GM21423 (cell line): ENCODE results near the gene KRTAP12-3.
"Not testable (repeated sequence)": the region's sequence is repeated elsewhere in the genome, so short reads cannot be mapped to it uniquely, and the experiment has no call there.

Experiments
- ATAC-seq: cut with Tn5 transposase; IDR thresholded peaks from one replicate; pipeline ENCODE4 v1.9.1; 2021; ENCODE audit warnings: mild to moderate bottlenecking, moderate library complexity; ENCODE audit not compliant: unreplicated experiment

Gene KRTAP12-3

GRCh38 chr21:44627181-44627822 lies 30.4 kb upstream of the KRTAP12-3 start:
- not testable (repeated sequence) for ATAC-seq

DNA sequence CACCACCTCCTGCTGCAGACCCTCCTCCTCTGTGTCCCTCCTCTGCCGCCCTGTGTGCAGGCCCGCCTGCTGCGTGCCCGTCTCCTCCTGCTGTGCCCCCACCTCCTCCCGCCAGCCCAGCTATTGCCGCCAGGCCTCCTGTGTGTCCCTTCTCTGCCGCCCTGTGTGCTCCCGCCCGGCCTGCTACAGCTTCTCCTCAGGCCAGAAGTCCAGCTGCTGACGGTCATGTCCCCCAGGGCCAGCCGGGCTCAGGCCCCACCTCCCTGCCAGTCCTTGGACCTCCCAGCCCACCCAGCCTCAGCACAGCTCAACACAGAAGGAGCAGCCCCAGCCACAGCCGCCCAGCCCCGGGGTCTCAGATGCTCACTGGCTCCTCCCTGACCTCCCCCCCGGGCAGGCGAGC lies 29.9 kb upstream of the KRTAP12-3 start:
- ATAC-seq = not testable (repeated sequence)

- no peak for ATAC-seq
These were observed 28.9 kb upstream of the KRTAP12-3 start for GRCh38 chr21:44628707-44629391.

GRCh38 chr21:44630440-44630839 lies 27.3 kb upstream of the KRTAP12-3 start:
- no peak for ATAC-seq

GRCh38 chr21:44632067-44632466 lies 25.7 kb upstream of the KRTAP12-3 start:
- ATAC-seq = no peak

GRCh38 chr21:44636209-44637017 lies 21.3 kb upstream of the KRTAP12-3 start:
- no peak for ATAC-seq

- no peak for ATAC-seq
These were observed 20.5 kb upstream of the KRTAP12-3 start, which contains the start of gene KRTAP10-10 for GRCh38 chr21:44637018-44637850. KRTAP10-10 (plus strand) TSS chr21:44637356; CDS start chr21:44637418, 62 bp downstream.

GRCh38 chr21:44637851-44638348 lies 19.8 kb upstream of the KRTAP12-3 start:
- not testable (repeated sequence) for ATAC-seq

GRCh38 chr21:44638506-44639330 lies 19.0 kb upstream of the KRTAP12-3 start:
- not testable (repeated sequence) for ATAC-seq

- no peak for ATAC-seq
These were observed 18.4 kb upstream of the KRTAP12-3 start for GRCh38 chr21:44639331-44639655.

DNA sequence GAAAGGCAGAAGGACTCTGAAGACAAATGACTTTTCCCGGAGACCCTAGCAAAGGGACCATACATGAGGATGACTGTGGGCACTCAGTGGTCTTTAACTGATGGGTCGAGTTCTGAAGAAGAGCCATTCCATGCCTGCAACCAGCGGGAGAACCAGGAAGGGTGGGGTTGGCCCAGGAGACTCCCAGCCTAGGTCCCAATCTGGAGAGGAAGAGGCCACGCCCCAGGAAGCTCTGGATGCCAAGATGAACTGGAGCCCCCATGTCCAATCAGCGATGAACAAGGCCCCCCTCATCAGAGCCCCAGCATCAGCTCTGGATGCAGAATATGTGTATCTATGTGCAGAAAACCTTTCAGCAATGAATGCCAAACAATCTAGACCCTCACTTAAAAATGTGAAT lies 17.0 kb upstream of the KRTAP12-3 start:
- ATAC-seq = no peak

DNA sequence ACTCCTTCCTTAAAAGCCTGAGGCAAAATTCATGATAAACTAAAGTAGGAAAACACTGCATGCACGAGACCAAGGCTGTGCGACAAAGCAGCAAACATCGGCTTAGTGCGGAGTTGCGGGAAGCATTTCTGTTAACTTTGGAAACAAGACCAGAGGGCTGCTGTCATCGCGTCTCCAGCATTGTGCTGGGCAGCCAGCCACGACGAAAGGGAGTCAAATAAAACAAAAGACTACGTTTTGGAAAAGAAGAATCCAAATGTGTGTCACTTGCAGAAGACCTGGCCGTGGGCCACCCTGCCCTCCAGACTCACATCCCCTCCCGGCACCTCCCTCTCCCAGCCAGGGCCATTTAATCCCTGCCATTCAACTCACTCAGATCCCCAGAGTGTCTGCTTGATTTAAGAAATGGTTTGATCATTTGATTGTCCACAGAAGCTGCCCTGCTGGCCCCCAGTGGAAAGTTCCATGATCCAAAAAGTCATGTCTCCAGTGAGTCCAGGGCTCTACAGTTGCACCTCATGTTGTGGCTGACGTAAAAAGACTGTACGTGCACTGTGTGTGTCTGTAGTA lies 13.9 kb upstream of the KRTAP12-3 start:
- no peak for ATAC-seq

- no peak for ATAC-seq
These were observed 12.9 kb upstream of the KRTAP12-3 start for GRCh38 chr21:44644878-44645277.

GRCh38 chr21:44646366-44647221 lies 11.1 kb upstream of the KRTAP12-3 start, which contains the start of gene KRTAP10-11:
KRTAP10-11 (plus strand) TSS chr21:44646414; CDS start chr21:44646459, 45 bp downstream.
- not testable (repeated sequence) for ATAC-seq

DNA sequence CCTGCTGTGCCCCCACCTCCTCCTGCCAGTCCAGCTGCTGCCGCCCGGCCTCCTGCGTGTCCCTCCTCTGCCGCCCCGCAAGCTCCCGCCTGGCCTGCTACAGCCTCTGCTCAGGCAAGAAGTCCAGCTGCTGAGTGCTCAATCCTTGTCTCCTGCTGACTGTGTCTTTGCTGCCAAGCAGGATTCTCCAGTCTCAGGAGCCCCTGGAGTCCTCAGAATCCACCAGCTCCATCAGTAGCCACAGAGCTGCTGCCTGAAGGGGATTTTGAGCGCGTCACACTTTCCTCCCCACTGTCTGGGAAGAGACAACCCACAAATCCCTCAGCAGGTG lies 10.5 kb upstream of the KRTAP12-3 start:
- ATAC-seq = no peak

DNA sequence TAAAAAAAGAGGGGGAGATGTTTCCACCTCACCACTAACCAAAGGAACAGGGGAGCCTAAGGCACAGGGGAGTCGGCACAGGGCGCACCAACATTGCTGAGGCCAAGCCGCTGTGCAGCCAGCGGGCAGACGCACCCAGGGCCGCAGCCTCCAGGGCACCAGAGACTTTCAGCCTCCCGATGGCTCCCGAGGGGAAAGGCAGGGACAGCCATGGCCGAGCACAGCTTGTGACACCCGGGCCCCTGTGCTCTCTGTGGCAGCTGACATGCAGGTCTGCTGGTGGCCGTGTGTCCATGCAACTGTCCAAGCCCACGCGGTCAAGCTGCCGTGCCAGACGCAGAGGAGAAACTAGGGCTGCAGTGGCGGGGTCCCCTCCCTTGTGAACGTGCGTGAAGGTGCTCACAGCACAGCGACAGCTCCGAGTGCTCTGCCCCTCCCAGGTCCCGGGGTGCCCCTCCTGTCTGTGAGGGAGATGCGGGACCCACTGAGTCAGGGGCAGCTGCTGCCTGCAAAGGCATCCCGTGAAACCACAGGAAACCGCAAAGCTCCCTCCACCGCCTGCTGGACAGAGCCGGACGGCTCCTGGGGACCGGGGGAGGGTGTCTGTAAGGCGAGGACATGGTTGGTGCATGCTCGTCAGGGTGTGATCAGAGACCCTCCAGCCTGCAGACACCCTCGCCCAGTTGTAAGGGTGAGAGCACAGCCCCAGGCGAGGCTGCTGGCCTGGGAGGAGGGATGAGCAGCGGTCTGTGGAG lies 9.0 kb upstream of the KRTAP12-3 start:
- ATAC-seq = no peak

- no peak for ATAC-seq
These were observed 8.1 kb upstream of the KRTAP12-3 start for GRCh38 chr21:44649521-44650100.
